GM18507 (cell line): ENCODE results near the gene HDAC3.

Source experiments
- DNase-seq: peaks from one replicate; pipeline ENCODE4 v3.0.0; 2011; ENCODE audit warnings: low read depth; ENCODE audit not compliant: insufficient read length; ENCODE audit errors: extremely low spot score
- FAIRE-seq: peaks from 2 replicates; lab custom pipeline; 2011; peaks lifted over from hg19 to GRCh38; lab: Jason Lieb, UNC

The HDAC3 gene

GRCh38 chr5:141637767-141638419, 1.2 kb upstream of the HDAC3 start:
- FAIRE-seq (peak; percentile 69), DNase-seq (no peak)

GRCh38 chr5:141637123-141637766, 596 bp upstream of the HDAC3 start:
- no peak for DNase-seq
- FAIRE-seq: no peak

- FAIRE-seq: no peak
- no peak for DNase-seq
These were observed 590 bp downstream of the HDAC3 start for GRCh38 chr5:141636106-141636412.

- no peak for FAIRE-seq
These were observed 1.0 kb downstream of the HDAC3 start for GRCh38 chr5:141635646-141636045.

GRCh38 chr5:141634720-141635119, 1.9 kb downstream of the HDAC3 start:
- no peak for DNase-seq
- no peak for FAIRE-seq

More at GRCh38 chr5:141635646-141636045, 1.0 kb downstream of the HDAC3 start:
- no peak for DNase-seq

GRCh38 chr5:141633871-141634561, 2.6 kb downstream of the HDAC3 start:
- DNase-seq (no peak), FAIRE-seq (peak; percentile 84)

- FAIRE-seq: no peak
- DNase-seq: no peak
These were observed 4.0 kb downstream of the HDAC3 start for GRCh38 chr5:141632650-141633049.

GRCh38 chr5:141630570-141631140, 6.0 kb downstream of the HDAC3 start:
- DNase-seq: no peak
- no peak for FAIRE-seq

GRCh38 chr5:141628175-141628788, 8.4 kb downstream of the HDAC3 start:
- FAIRE-seq (no peak), DNase-seq (no peak)

GRCh38 chr5:141623611-141624010, 13.0 kb downstream of the HDAC3 start:
- DNase-seq (no peak), FAIRE-seq (no peak)

GRCh38 chr5:141623186-141623585, 13.5 kb downstream of the HDAC3 start:
- DNase-seq: peak; percentile 11
- peak; percentile 89 for FAIRE-seq

- peak; percentile 96 for FAIRE-seq
These were observed 17.7 kb downstream of the HDAC3 start, which contains the start of gene DIAPH1 for GRCh38 chr5:141618804-141619554. TSS of gene DIAPH1 (minus strand) at chr5:141619000. CDS start at chr5:141618914, 86 bp downstream.

GRCh38 chr5:141618030-141618803, 18.4 kb downstream of the HDAC3 start:
- DNase-seq (no peak), FAIRE-seq (peak; percentile 74)

More at GRCh38 chr5:141618804-141619554, 17.7 kb downstream of the HDAC3 start, which contains the start of gene DIAPH1:
- peak; percentile 85 for DNase-seq

GRCh38 chr5:141617682-141618029, 19.0 kb downstream of the HDAC3 start:
- DNase-seq (no peak), FAIRE-seq (peak; percentile 9)

GRCh38 chr5:141617128-141617527, 19.5 kb downstream of the HDAC3 start:
- FAIRE-seq: no peak
- no peak for DNase-seq

GRCh38 chr5:141615991-141616720, 20.5 kb downstream of the HDAC3 start:
- no peak for DNase-seq

GRCh38 chr5:141613344-141613743, 23.3 kb downstream of the HDAC3 start:
- peak; percentile 38 for FAIRE-seq

More at GRCh38 chr5:141615991-141616720, 20.5 kb downstream of the HDAC3 start:
- FAIRE-seq: peak; percentile 47

GRCh38 chr5:141611289-141611688, 25.4 kb downstream of the HDAC3 start:
- no peak for FAIRE-seq

More at GRCh38 chr5:141613344-141613743, 23.3 kb downstream of the HDAC3 start:
- DNase-seq: no peak

More at GRCh38 chr5:141611289-141611688, 25.4 kb downstream of the HDAC3 start:
- DNase-seq: no peak
